OCI-LY3 (cell line): Measurements from ENCODE around the gene BCR.

Experiments used
- H2AFZ ChIP-seq: fragments of 200-600, 300-600 bp; shearing (Covaris generic); 2 replicates; pipeline ENCODE4 v1.6.0; 2014; ENCODE audit warnings: antibody characterized with exemption, low read depth, low read length
- H3K27ac ChIP-seq: fragments of 200-600, 300-600 bp; sonication (generic); 2 replicates; pipeline ENCODE4 v1.5.1; 2014; ENCODE audit warnings: mild to moderate bottlenecking, low read length, moderate library complexity, mixed read lengths
- H3K27me3 ChIP-seq: fragments of 200-600, 300-600 bp; sonication (generic); 2 replicates; pipeline ENCODE4 v1.6.1; 2014; ENCODE audit warnings: low read depth, low read length, mixed read lengths
- H3K36me3 ChIP-seq: fragments of 200-600, 300-600 bp; sonication (generic); replicated peaks from 2 replicates; pipeline ENCODE3; 2014; ENCODE audit warnings: low read depth, low read length, mixed read lengths
- H3K4me1 ChIP-seq: fragments of 300-600, 200-600 bp; sonication (generic); 2 replicates; pipeline ENCODE4 v1.6.1; 2014; ENCODE audit warnings: low read length, mixed read lengths
- H3K4me2 ChIP-seq: fragments of 200-600, 300-600 bp; sonication (generic); 2 replicates; pipeline ENCODE4 v1.6.1; 2014; ENCODE audit warnings: low read length, mixed read lengths
- H3K4me3 ChIP-seq: fragments of 300-600, 200-600 bp; sonication (generic); 2 replicates; pipeline ENCODE4 v1.5.1; 2014; ENCODE audit warnings: antibody characterized with exemption, mild to moderate bottlenecking, low read length, moderate library complexity
- H3K79me2 ChIP-seq: fragments of 300-600, 200-600 bp; shearing (Covaris generic); 2 replicates; pipeline ENCODE4 v1.6.1; 2014; ENCODE audit warnings: mild to moderate bottlenecking, low read length, mixed read lengths
- H3K9ac ChIP-seq: fragments of 300-600, 200-600 bp; shearing (Covaris generic); 2 replicates; pipeline ENCODE4 v1.6.0; 2014; ENCODE audit warnings: mild to moderate bottlenecking, low read length, moderate library complexity
- H3K9me3 ChIP-seq: fragments of 200-600, 300-600 bp; shearing (Covaris generic); 2 replicates; pipeline ENCODE4 v1.6.1; 2014; ENCODE audit warnings: low read length, mixed read lengths; ENCODE audit not compliant: insufficient read depth
- H4K20me1 ChIP-seq: fragments of 200-600, 300-600 bp; sonication (generic); 2 replicates; pipeline ENCODE4 v1.6.1; 2016; ENCODE audit warnings: low read length, mixed read lengths; ENCODE audit not compliant: insufficient read depth
- CTCF ChIP-seq: fragments of 200-600, 300-600 bp; sonication (generic); IDR thresholded peaks from 2 replicates; pipeline ENCODE4 v1.5.1; 2014; ENCODE audit warnings: antibody characterized with exemption, low read length, low read depth
- EZH2phosphoT487 ChIP-seq: fragments of 200-600 bp; shearing (Covaris generic); IDR thresholded peaks from 2 replicates; pipeline ENCODE4 v1.6.1; 2018; ENCODE audit warnings: antibody characterized with exemption, mixed run types, low read depth

The BCR gene

DNA sequence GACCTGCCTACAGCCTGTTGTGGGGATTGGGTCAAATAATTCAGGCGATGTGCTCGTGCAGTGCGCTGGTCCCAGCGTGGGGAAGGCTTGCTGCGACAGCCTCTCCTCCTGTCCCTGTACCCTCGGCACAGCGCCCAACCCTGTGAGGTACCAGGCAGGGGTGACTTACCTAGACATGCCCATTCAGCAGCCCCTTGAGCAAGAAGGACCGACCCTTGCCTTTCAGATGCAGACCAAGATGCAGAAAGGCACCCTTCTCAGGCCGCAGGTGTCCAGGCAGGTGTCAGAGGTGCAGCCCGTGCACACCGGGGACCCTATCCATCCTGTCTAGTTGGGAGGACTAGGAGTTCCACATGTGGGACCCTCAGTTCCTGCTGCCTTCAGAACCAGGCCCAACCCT, 102.7 kb downstream of the BCR start:
- Histone ChIP-seq H3K27me3 (no peaks in the 10 kb centered on the region), H4K20me1 (no peaks in the 10 kb centered on the region), H3K4me1 (peaks cover 4% of the 10 kb centered on the region; the same call in 1 of the 2 replicates), H3K9ac (no peak overlapping the region), H3K4me3 (no peak overlapping the region), H3K79me2 (no peaks in the 10 kb centered on the region), H3K9me3 (no peaks in the 10 kb centered on the region), H2AFZ (no peak overlapping the region), H3K4me2 (no peak overlapping the region), H3K27ac (no peak overlapping the region), H3K36me3 (no peaks in the 10 kb centered on the region)
- TF ChIP-seq EZH2phosphoT487, result no peak
- no peak for TF ChIP-seq CTCF

DNA sequence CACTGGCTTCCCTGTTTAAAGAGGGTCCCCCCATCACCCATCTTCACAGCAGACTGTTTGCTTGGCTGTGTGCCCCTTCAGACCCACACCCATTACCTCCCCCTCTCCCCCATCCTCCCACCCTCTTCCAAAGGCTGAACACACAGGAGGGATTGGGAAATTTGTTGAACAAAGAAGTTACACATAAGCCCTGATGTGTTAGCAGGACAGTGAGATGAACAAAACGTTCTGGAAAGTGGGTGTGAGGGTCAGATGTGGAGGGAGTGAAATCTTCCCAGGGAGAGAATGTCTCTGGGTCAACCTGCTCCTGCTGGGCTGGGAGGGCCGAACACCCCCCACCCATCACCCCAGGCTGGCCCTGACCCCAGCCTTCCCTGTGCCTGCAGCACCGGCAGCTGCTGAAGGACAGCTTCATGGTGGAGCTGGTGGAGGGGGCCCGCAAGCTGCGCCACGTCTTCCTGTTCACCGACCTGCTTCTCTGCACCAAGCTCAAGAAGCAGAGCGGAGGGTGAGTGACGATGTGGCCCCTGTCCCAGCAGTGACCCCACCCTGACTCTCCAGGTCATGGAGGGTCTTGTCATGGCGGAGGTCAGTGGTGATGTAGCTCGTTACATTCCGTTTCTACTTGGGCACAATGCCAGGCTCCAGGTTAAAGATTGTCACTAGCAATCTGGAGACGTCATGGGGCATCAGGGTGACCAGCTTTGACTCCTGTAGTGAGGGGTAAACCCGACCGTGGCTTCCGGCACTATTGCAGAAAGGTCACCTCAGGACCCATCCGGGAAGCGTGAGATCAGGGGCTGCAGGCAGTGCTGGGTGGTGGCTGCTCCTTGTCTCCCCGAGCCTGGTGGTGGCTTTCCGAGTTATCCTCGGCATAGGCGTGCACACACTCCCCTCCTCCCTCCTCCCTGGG, 103.5 kb downstream of the BCR start:
- no peaks in the 10 kb centered on the region for H3K27me3 ChIP-seq
- H3K4me3 ChIP-seq, result no peak overlapping the region
- TF ChIP-seq EZH2phosphoT487, result no peak
- no peak for TF ChIP-seq CTCF
- H3K4me1 ChIP-seq, result peaks cover 4% of the 10 kb centered on the region; the same call in 1 of the 2 replicates
- no peak overlapping the region for H2AFZ ChIP-seq
- no peak overlapping the region for H3K9ac ChIP-seq
- no peak overlapping the region for H3K27ac ChIP-seq
- H3K36me3 ChIP-seq, result no peaks in the 10 kb centered on the region
- H4K20me1 ChIP-seq, result no peaks in the 10 kb centered on the region
- no peaks in the 10 kb centered on the region for H3K79me2 ChIP-seq
- no peaks in the 10 kb centered on the region for H3K9me3 ChIP-seq
- H3K4me2 ChIP-seq, result no peak overlapping the region

- Histone ChIP-seq H3K4me1 (peaks cover 4% of the 10 kb centered on the region; the same call in 1 of the 2 replicates), H3K9me3 (no peaks in the 10 kb centered on the region), H3K79me2 (no peaks in the 10 kb centered on the region), H3K4me2 (no peak overlapping the region), H2AFZ (no peak overlapping the region), H3K9ac (no peak overlapping the region), H3K27me3 (no peaks in the 10 kb centered on the region), H3K27ac (no peak overlapping the region), H3K36me3 (no peaks in the 10 kb centered on the region), H3K4me3 (no peak overlapping the region), H4K20me1 (no peaks in the 10 kb centered on the region)
- no peak for TF ChIP-seq CTCF
- no peak for TF ChIP-seq EZH2phosphoT487
These were observed 104.3 kb downstream of the BCR start for GRCh38 chr22:23284504-23285033.

DNA sequence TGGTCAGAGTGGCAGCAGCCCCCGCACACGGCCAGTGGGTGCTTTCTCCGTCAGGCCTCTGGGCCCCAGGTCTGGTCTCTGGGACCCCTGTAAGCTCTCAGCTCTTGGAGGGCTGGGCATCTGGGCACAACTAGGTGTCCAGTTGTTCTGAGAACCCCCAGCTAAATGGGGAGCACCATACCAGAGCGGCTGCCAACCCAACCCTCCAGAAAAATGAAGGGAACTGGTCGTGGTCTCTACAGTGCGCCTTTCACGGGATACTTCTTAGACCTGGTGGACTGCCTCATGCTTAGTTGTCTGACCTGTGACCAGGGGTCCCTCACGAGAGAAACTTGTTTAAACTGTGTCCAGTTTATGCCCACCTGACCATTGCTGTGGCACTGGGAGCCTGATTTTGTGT, 104.9 kb downstream of the BCR start:
- Histone ChIP-seq H3K4me2 (no peak overlapping the region), H4K20me1 (no peaks in the 10 kb centered on the region), H3K9ac (no peak overlapping the region), H3K36me3 (no peaks in the 10 kb centered on the region), H3K27ac (no peak overlapping the region), H3K79me2 (no peaks in the 10 kb centered on the region), H3K4me1 (peaks cover 4% of the 10 kb centered on the region; the same call in 1 of the 2 replicates), H3K27me3 (no peaks in the 10 kb centered on the region), H2AFZ (no peak overlapping the region), H3K9me3 (no peaks in the 10 kb centered on the region), H3K4me3 (no peak overlapping the region)
- TF ChIP-seq EZH2phosphoT487 (no peak), CTCF (no peak)
